ENCODE data around the gene ANGPTL2.

Gene ANGPTL2

DNA sequence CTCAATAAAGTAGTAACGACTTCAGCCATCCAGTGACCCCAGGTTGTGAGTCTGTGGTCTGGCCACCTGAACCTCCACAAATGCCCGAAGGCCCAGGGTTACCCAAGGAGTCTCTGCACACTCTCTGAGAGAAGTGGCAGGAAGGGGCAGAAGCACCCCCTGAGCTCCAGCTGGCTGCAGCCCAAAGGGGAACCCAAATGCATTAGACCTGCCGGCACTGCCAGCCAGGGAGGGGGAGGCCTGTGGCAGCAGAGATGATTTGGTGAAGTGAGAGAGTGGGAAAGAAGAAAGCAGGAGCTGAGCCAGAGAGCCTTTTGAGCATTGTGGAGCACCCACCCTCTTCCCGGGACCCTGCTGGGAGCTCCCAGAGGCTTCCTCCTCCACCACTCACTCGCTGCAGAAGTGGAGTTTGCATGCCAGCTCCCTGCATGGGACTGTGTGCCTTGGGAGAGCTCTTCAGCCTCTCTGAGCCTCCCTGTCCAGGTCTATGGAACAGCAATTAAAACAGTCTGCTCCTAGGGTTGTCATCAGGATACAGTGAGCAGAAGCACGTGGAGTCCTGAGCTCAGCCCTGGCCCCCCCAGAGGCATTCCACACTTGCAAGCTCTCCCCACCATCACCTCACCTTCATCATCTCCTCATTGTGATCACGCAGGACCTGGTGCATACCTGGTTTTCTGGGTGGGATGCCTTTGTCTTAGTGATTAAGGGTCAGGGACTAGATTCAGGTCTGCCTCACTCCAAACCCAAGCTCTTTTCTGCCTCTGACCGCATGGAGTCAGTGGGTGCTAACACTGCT, 13.8 kb upstream of the ANGPTL2 start:
- no peak for DNase-seq

DNA sequence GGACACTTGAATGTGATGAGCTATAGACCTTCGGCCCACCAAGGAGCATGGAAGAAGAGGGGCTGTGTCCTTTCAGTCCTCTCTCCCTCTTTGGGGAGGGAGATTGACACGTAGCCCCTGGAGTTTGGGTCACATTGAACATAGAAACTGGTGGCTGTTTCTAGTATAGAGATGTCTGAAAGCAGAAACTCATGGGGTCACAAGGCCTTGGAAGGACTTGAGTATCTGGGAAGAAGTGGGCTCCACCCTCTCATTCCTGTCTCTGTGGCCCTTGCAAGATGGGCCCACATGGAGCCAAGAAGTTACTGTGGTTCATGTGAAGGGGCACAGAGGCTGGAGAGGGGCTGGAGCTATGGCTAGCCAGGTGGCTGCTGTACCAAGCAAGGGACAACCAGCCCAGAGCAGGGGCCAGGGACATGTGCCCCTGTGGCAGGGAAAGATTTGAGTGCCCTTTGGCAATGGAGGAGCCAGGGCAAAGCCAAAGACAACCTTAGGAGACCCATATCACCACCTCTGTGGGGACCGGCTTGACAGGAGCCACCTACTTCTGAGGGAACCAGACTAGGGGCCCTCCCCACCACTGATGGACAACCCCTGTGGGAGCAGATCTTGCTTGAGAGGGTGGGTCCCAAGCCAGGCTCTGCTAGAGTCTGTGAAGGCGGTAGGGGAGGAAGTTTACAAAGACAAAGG, 12.8 kb upstream of the ANGPTL2 start:
- DNase-seq: no peak

DNA sequence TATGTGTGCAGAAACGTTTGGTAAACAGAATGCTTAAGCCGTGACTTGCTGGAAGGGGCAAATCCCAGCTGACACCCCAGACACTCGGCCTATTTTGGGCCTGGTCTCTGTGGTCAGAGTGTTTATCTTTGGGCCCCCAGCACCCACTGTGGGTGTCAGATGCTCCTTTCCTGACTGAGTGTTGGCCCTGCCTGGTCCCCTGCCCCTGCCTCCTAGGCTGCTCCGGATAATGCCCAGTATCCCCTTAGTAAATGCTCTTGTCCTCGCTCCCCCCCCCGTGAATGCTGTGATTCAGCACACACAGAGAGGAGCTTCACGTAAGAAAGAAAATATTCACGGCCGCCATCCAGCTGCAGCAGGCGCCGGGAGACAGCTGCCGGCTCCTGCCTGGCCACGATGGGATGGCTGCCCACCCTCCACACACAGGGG, 11.3 kb upstream of the ANGPTL2 start:
- DNase-seq: no peak

DNA sequence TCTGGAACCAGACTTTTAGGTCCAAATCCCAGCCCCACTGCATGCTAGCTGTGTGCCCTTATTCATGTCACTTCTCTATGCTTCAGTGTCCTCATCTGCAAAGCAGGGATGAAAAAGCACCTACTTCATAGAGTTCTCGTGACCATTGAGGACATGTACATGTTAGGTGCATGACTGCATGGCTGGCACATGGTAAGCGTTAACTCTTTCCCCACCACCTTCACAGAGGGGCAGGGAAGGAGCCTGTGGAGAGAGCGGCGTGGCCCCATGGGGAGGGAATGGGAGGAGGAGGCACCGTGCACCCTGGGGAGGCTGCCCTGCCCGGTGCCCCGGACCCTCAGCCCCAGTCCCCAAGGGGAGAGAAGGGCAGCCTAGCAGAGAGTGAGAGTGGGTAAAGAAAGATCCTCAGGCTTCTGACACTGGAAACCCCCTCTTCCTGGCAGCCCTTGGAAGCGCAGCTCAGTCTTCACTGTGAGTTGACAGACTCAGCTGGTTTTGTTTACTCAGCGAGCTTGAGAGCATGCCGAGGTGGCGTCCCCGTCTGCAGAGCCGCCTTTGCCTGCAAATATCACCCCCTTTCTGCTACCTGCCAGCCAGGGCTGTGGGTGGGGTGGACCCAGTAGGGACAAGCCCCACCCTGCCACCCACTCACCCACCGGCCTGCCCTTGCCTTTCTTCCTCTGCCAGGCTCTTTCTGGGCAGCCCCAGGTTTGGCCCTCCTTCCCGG, 10.6 kb upstream of the ANGPTL2 start:
- no peak for DNase-seq

DNA sequence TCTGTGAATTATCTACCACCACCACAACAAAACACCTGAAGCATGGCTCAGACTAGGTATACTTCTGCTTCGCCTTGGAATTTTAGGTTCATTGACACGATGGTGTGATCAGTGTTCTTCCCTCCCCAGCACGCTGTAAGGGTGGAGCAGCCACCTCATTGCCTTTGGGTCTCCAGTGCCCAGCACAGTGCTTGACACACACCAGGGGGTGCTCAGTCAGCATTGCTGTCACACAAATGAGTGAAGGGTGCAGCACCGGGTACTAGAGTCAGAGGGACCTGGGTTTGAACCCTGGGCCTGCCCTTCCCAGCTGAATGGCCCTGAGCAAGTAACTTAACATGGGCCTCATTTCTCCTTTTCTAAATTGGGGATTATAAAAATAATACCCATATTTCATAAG, 9.9 kb upstream of the ANGPTL2 start:
- no peak for DNase-seq

DNA sequence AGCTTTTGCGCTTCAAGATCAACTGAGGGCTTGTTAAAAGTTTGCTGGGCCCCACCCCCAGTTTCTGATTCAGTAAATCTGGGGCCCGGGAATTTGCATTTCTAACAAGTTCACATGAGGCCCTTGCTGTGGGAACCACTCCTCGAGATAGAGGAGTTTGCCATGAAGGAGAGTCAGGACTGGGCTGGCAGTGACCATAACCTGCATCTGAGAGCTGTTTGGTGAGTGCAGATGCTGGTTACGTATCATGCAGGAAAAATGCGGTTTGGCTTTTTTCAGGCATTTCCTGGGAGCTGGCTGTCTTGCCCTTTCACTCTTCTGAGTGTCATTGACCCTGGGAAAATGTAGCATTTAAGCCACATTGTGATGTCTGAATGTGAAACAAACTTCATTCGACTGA, 9.4 kb upstream of the ANGPTL2 start:
- DNase-seq: no peak

DNA sequence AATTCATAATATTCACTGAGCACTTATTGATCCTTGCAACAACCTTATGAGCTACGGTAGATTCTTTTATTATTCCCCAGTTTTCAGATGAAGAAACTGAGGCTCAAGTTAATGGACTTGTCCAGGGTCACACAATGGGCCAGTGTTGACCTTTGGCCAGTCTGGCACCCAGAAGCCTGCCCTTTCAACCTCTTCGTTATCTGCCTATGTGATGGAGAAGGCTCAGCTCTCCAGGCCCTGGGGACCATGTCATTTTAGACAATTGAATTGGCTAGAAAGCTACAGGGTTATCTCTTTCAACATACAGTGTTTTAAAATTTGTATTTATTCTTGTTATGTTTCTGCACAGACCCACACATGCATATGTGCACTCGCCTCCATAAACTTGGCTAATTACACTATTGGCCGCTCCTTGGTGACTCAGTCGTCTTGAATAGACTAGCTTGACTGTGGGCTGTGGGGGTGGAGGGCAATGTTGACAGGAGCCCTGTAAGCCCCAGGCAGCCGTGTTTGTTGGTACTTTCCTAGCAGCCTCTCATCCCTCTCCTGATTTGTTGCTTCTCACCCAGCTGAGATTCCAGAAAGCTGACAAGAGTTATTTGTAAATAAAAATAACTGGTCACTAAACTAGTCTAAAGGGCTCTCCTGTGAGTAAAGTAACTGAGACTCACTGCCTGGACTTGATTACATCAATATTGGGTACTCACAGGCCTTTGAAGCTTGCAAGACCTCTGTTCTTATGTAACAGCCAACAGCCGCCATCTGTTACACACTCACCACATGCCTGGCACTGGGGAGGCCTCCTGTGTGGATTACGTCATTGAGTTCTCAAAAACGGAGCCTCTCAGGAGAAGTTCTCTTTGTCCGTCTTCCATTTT, 8.5 kb upstream of the ANGPTL2 start:
- DNase-seq: no peak

- no peak for DNase-seq
Measured at GRCh38 chr9:127130235-127130634, 7.8 kb upstream of the ANGPTL2 start.

DNA sequence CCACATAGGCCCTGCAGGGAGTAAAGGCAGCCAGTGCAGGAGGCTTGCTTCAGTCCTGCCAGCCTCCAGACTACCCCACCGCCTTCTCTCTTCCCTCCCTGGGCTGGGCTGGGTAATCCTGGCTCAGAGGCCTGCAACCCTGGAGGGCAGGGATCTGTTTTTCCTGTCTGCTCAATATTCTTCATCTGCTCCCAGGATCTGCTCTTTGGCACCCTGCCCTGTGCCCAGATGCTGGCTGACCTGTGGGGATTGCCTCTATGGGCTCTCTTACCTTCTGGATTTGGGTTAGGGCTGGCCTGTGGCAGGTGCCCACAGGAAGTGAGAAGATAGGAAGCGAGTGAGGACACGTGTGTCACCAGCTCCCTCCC, 7.3 kb upstream of the ANGPTL2 start:
- DNase-seq: no peak

DNA sequence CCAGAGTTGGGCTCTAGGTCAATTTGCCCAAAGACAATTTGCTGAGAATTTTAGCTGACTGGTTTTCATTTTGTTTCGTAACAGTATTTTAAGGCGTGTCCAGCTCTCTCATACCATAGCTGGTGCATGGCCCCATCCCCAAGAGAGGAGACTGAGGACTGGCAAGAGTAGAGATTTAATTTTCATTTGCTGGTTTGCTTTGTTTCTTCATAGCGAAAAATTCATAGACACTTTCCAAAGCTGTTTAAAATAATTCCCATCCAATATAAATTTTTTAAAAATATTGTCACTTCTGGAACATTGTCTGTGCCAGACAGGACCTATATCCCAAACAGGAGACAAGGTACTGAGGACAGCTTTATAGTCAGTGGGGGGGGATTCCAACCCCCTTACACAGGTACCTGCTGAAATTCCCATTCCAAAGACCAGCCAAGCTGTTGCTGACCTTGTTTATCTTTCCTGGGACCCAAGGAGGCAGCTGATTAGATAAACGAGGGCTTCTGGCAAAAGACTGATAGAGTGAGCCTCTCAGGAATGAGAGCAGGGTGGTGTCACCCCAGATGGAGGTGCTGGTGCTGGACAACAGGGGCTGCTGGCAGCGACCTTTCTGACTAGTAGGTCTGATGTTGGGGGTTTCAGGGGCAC, 6.8 kb upstream of the ANGPTL2 start:
- no peak for DNase-seq

DNA sequence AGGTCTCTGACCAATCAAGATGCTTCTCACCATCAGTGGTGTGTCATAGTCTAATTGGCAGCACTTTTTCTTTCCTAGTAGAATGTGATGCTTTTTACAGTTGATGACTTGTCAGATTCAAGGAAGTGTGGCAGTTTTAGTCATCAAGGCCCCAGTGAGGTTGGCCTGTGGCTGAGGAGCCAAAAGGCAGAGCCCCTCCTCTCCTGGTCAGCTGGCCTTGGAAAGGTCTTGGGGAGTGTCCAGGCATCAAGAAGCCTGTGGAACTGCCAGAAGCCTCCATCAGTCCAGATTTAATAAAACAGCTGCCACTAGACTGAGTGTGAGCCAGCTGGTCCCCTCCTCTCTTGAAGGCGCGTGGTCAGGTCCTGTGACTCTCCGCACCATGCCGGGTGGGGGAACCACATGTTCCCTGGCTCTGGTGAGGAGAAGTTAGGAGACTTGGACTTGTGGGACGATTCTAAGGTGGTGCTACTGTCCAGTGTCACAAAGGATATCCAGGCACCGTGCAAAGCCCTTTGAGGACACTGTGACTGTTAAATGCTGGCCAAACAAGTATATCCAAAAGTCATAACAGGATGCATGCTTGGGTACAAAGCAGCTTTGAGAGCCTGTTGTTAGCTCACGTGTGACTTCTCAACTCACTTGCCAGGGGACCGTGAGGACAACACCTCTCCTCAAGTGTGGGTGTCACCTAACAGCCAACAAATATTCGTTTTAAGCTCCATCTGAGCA, 6.1 kb upstream of the ANGPTL2 start:
- no peak for DNase-seq

GRCh38 chr9:127126971-127127370, 4.5 kb upstream of the ANGPTL2 start:
- DNase-seq: no peak

DNA sequence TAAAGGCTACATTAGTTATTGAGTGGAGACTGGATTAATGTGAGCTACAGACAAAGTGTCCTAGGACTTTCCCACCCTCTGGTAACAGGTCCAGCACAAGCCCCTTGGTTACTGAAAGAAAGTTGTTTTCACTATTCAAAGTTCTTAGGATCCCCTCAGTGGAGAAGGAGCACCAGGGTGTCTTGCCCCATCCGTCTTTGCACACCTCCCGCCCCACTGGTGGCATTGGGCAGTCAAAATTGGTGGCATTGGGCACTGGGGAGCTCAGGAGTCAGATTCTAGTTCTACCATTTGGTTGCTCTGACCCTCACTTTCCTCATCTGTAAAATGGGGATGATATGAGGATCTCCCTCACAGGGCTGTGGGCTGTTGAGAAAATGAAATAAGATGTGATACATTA, 2.4 kb upstream of the ANGPTL2 start:
- DNase-seq: no peak

DNA sequence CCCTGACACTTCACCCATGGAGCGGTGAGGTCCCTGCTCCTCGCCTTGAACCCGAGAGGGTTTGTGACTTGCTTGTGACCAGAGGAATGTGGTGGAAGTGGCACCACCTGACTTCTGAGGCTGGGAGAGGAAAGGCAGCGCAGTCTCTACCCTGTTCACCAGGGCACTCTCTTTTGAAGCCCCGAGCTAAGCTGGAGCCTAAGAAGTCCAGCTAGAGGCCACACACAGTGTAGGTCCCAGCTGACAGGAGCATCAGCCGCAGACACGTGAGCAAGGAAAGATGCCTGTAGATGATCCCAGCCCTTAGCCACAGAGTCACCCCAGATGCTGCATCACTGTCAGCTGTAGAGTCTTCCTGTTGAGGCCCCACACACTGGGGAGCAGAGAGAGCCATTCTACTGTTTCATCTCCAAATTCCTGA, 1.7 kb upstream of the ANGPTL2 start:
- DNase-seq: no peak

GRCh38 chr9:127123064-127123890, 842 bp upstream of the ANGPTL2 start:
- no peak for DNase-seq

GRCh38 chr9:127121628-127122175, 733 bp downstream of the ANGPTL2 start:
- DNase-seq: no peak

DNA sequence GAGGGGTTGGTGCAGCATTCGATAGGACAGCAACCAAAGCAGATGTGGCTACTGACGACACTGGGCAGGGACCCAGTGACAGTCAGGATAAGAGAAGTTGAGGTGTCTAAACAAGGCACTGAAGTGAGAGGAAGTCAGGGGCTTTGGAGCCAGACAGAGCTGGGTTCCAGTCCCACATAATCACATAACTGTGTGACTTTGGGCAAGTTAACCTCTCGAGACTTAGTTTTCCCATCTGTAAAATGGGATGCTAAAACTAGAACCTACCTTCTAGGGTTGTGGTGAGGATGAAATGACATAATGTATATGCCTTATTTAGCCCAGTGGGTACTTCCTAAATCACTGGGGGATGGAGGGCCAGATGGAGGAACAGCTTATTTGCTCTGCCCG, 3.1 kb downstream of the ANGPTL2 start:
- no peak for DNase-seq

- DNase-seq: no peak
Measured at GRCh38 chr9:127118597-127119319, 3.7 kb downstream of the ANGPTL2 start.

- no peak for DNase-seq
Measured at GRCh38 chr9:127117801-127118200, 4.6 kb downstream of the ANGPTL2 start.

DNA sequence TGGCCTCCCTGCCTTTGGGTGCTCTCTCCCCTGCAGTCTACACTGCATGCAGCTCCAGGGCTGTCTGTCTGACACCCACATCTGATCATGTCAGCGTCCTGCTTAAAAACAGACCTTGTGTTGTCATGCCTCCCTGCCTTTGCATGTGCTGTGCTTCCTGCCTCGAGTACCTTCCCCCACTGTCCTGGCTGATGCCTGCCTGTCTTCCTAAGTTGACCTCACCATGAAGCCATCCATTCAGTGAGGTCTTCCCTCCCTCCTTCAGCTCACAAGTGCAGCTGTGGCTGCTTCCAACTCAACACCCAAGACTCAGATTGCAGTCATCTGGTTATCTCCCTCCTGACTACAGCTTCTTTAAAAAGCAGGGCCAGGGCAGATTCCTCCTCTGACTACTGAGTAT, 5.5 kb downstream of the ANGPTL2 start:
- DNase-seq: no peak
